Kidney epithelial cell (primary cell): ENCODE results near the gene LRTM1. TPM values are rescaled to one million over a fixed set of nuclear protein-coding genes. Genes with fewer than 3 reads are reported as not detected.

Source experiments
- DNase-seq: peaks from one replicate; pipeline ENCODE4 v3.0.0-alpha.2; 2010; ENCODE audit warnings: low read depth
- H3K27me3 ChIP-seq: 2 replicates; pipeline ENCODE4 v1.6.0; 2011; ENCODE audit warnings: low read length; ENCODE audit not compliant: control insufficient read depth, insufficient read depth
- H3K36me3 ChIP-seq: 2 replicates; pipeline ENCODE4 v1.5.1; 2011; ENCODE audit warnings: low read length; ENCODE audit not compliant: control insufficient read depth, insufficient read depth
- H3K4me3 ChIP-seq: 2 replicates; pipeline ENCODE4 v1.5.1; 2011; ENCODE audit warnings: low read depth, mild to moderate bottlenecking, control low read depth, low read length
- CTCF ChIP-seq: IDR thresholded peaks from 2 replicates; pipeline ENCODE4 v1.5.1; 2011; ENCODE audit warnings: mild to moderate bottlenecking, moderate library complexity, low read length, control low read depth, inconsistent platforms; ENCODE audit not compliant: insufficient read depth, poor library complexity, severe bottlenecking
- total RNA-seq: library from RNA; depleted of rRNA; stranded (reverse); fragments of >200 nt; gene quantifications from 2 replicates; pipeline ENCODE4 v1.2.3, GENCODE V29; 2015

Gene LRTM1
- total RNA-seq, 1 donor from 2014 or later: not detected

- TF ChIP-seq CTCF: no peak
- no peak overlapping the region for H3K4me3 ChIP-seq
- DNase-seq: no peak
- no peaks in the 10 kb centered on the region for H3K27me3 ChIP-seq
- H3K36me3 ChIP-seq: no peaks in the 10 kb centered on the region
These were observed 13.1 kb upstream of the LRTM1 start for GRCh38 chr3:54940971-54941370.

- no peaks in the 10 kb centered on the region for H3K27me3 ChIP-seq
- H3K4me3 ChIP-seq: no peak overlapping the region
- H3K36me3 ChIP-seq: no peaks in the 10 kb centered on the region
- TF ChIP-seq CTCF: no peak
- DNase-seq: no peak
These were observed 11.9 kb upstream of the LRTM1 start for GRCh38 chr3:54939557-54940300.

GRCh38 chr3:54936561-54936960 lies 8.7 kb upstream of the LRTM1 start:
- TF ChIP-seq CTCF: no peak
- Histone ChIP-seq H3K27me3 (no peaks in the 10 kb centered on the region), H3K4me3 (no peak overlapping the region), H3K36me3 (no peaks in the 10 kb centered on the region)
- DNase-seq: no peak

GRCh38 chr3:54935869-54936268 lies 8.0 kb upstream of the LRTM1 start:
- H3K4me3 ChIP-seq: no peak overlapping the region
- no peak for DNase-seq
- no peaks in the 10 kb centered on the region for H3K27me3 ChIP-seq
- H3K36me3 ChIP-seq: no peaks in the 10 kb centered on the region
- no peak for TF ChIP-seq CTCF

- no peak for TF ChIP-seq CTCF
- H3K36me3 ChIP-seq: no peaks in the 10 kb centered on the region
- no peaks in the 10 kb centered on the region for H3K27me3 ChIP-seq
- no peak overlapping the region for H3K4me3 ChIP-seq
- no peak for DNase-seq
These were observed 4.7 kb upstream of the LRTM1 start for GRCh38 chr3:54932606-54933005.

- Histone ChIP-seq H3K4me3 (no peak overlapping the region), H3K36me3 (no peaks in the 10 kb centered on the region), H3K27me3 (no peaks in the 10 kb centered on the region)
- no peak for DNase-seq
- no peak for TF ChIP-seq CTCF
These were observed 3.3 kb upstream of the LRTM1 start for GRCh38 chr3:54931182-54931581.
